COR-L47 (cell line): ENCODE data around the gene NT5C1B.

Experiments
- DNase-seq: peaks from one replicate; lab custom pipeline; 2025; lab: John Stamatoyannopoulos, UW

Gene NT5C1B

DNA sequence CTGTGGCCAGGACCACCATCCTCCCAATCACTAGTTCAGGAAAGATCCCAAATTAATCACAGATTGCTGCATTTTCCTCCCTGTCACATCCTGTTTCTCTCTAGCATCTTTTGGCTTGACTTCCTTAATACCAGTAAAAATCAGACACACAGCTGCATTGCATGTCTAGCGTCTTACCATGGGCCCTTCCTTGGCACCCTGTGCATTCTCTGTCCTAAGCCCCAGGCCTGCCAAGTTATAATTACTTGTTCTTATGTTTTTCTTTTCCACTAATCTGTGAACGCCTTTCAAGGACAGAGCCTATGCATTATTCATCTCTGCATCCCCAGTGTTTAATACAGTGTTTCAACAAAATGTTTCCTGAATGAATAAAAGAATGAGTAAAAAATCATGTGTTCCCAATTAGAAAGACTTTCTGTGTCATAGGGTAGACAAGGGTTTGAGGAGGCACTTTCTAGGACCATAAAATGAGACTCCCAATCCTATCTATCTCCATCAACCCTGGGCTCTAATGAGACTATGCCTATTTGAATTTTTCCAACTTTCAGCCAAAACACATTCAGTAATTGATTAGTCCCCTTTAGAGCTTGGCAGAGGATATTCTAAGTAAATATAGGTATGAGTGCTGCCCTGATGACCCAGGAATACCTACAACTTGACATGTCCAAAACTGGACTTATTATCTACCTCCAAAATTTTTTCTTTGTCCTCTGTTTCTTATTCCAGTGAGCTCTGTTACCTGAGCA lies 10.3 kb upstream of the NT5C1B start:
- DNase-seq = no peak

DNA sequence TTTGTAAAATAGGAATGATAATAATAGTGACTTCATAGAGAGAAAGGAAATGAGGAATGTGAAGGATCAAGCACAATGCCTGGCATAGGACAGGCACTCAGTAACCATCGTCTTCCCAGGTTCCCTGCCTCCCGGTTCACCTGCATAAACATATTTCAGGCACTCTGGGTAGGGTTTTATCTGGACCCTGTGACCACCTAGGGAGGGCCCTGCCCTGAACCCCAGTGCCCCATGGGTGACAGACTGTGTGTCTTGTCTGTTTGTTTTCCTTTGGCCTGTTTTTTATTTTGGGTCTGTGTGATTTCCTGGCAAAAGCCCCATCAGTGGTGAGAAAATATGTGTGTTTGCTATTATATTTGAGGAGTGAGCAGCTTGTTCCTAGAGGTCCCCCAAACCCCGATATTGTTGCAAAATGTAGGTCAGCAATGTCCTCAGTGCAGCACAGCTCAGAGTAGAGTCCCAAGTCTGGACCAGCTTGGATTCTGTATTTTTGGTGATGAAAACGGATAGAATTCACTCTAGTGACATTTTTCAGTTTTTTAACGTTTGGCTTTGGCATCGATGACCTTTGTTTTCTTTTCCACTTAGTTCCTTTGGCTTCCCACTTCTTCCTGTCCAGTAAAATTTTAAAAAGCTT lies 9.6 kb upstream of the NT5C1B start:
- no peak for DNase-seq

DNA sequence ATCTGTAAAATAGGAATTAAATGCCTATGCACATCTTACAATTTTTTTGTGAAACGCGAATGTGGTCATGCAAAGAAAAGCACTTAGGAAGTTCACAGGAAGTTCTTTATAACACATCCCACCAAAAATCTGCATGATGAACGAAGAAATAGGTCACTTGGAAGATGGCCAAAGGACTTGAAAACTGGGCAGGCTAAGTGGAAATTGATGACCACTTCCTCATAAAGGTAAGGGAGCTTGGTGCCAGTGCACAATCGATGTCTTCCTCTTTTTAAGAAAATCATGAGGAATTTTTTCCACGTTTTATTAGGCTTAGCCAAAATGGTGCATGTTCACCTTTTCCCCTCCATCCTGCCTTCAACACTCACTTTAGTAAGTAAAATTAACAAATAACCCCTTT lies 8.2 kb upstream of the NT5C1B start:
- DNase-seq = no peak

DNA sequence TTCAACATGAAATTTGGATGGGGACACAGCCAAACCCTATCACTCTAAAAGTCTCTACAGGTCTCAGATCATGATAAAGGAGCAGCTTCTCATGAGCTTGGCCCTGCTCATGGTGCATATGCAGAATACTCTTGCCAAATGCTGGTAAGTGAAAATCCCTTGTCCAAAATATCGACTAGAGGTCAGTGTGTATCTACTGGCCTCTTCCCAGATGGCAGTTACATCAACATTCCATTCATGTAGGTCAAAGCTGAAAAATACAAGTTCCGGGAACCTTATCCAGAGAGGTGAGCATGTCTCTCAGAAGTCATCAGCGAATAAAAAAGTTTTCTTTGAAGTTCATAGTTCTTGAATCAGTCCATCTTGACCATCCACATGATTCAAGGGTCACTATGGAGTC lies 7.6 kb upstream of the NT5C1B start:
- no peak for DNase-seq

DNA sequence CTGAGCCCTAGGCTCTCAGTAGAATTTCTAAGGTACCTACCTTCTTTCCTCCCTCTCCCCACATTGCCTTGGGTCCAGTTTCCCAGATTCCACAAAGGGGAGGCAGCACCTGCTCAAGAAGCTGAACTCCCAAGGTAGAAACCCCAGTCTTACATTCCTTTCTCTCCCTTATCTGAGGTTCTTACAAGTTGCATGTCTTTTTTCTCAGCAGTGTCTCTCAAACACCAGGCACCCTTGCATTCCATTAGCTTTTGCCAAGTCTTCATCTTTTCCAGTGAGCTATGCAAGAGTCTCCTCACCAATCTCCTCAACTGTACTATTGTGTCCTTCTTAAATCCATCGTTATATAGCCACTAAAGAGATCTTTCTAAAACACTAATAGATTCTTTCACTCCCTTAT lies 4.1 kb upstream of the NT5C1B start:
- DNase-seq = no peak

DNA sequence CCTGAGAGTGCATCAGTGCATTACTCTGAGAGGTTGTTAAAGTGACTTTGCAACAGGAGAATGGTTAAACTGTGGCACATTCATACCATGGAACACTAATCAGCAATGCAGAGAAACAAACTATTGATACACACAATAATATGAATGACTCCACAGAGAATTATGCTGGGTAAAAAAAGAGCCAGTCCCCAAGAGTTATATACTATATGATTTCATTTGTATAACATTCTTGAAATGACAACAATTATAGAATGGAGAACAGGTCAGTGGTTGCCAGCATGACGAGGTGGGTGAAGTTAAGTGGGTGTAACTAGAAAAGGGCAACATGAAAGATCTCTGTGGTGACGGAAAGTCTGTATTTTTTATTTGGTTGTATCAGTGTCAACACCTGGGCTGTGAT lies 3.0 kb upstream of the NT5C1B start:
- no peak for DNase-seq

DNA sequence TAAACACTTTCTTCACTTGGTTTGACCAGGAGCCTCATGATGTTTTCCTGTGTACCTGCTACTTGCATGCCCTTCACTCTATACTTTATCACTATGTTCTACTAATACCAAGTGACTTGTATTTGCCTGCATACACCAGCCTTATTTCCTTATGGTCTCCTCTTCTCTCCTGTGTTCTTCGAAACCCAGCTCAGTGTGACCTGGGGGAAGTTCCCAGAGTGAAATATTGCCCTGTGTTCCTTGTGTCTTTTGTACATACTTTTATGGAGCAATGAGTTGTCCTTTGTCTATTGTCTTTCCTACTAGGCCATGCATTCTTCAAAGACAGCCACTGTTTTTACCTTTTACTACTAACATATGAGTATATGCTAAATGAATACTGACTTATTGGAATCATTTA lies 567 bp downstream of the NT5C1B start:
- DNase-seq = no peak

DNA sequence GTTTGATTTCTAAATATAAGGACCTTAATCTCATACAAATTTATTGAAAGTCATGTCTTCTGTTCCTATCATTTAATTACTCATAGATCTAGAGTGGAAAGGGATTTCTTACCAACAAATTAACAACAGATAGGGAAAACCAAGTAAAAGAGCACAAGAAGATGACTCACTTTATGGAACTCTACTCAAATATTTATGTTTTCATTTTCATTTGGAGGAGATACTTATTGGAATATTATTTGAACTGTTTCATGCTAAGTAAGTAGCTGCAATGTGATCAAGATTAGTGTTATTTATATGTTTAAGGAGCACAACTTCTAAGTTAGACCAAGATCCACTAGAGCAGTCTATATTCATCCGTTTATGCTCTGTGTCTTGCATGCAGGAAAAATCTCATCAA lies 1.3 kb downstream of the NT5C1B start:
- DNase-seq = no peak

DNA sequence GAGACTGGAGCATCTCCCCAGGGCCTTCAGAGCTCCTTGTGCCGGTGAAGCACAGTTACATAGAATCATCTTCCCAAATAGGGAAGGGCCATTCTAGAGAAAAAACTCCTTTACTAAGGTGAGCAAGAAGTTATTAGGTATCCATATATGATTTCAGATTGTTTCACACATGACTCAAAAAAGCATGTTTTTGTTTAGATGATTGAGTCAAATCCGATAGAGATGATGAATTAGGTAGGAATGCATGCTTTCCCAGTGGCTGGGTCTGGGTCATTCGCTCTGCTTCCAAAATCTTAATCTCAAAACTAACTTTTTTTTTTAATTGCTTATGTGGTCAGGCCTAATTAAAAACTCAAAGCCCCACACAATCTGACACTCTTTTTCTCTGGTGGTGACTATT lies 3.8 kb downstream of the NT5C1B start:
- DNase-seq = no peak

DNA sequence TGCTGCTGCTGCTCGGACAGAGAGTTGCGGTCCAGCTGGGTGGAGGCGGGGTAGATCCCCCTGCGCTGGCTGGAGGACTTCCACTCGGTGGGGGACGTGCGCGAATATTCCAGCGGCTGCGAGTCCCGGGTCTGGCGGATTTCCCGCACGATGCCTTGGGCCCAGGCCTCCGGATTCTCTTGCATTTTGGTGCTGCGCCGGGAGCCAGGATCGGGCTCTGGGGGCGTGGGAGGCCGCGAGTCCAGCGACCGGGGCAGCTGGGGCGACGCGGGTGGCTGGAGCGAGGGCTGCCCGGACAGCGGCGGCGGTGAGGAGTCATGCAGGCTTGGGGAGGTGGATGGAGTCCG lies 4.8 kb downstream of the NT5C1B start:
- no peak for DNase-seq

DNA sequence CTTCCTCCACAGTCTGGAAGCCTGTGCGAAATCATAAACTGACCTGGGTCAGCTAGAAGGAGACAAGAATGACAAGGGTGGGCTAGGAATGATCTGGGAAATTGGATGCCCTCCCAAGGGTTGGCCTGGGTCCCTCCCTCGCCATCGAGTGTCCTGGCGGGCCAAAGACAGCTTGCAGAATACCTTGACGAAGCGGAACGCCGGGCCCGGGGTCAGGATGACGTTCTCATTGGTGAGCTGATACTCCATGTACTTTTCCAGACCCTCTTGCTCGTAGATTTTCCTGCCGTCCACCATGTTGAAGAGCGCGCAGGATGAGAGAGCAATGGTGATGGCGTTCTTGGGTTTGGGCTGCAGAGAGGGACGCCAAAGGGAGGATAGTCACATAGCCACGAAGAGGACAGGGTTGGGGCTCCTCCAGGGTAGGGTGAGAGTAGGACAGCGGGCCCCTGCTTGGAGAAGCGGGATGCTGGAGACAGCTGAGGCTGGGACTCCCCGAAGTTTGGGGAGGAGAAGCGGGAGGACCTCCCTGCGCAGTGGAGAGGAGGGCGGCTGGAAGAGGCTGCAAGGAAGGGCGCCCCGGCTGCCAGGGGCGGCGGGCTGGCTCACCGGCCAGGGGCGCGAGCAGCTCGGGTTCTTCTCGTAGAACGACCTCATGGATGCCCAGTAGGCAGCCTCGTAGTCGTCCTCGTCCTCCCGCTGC lies 5.3 kb downstream of the NT5C1B start:
- no peak for DNase-seq

DNA sequence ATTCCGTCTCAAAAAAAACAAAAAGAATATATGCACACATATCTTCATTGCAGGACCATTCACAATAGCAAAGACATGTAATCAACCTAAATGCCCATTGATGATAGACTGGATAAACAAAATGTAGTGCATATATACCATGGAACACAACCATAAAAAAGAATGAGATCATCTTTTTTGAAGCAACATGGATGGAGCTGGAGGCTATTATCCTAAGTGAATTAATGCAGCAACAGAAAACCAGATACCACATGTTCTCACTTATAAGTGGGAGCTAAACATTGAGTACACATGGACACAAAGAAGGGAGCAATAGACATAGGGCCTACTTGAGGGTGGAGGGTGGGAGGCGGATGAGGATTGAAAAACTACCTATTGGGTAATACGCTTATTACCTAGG lies 8.8 kb downstream of the NT5C1B start:
- DNase-seq = no peak

DNA sequence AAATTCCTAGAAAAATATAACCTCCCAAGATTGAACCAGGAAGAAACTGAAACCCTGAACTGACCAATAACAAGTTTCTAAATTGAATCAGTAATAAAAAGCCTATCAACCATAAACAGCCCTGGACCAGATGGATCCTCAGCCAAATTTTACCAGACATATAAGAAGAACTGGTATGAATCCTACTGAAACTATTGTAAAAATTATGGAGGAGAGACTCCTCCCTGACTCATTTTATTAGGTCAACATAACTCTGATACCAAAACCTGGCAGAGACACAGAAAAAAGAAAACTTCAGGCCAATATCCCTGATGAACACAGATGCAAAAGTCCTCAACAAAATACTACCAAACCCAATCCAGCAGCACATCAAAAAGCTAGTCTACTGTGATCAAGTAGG lies 11.3 kb downstream of the NT5C1B start:
- no peak for DNase-seq

DNA sequence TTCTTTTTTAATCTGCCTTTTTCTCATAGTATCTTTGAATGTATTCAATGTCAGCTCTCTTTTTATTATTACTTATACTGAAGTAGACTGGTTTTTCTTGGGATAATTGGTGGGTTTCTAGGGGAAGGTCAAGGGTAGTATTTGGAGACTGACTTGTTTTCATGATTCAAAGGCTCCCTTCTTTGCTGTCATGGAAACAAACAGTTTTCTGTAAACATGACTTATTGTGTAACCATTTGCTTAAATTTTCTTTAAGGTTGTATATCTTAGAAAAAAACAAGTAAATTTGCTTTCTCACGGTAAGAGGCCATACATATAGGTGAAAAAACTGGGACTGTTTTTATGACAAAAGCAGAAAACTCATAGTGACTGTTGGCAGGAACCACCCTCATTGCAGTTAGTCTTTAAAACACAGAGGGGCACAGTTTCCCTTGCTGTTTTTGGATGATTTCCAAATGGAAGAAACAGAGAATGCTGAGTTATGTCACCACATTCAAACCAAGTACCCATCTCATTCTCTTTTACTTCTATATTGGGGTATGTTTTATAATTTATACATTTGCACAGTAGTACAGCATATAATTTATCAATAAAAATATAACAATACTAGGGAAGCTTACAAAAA lies 23.1 kb downstream of the NT5C1B start:
- no peak for DNase-seq

DNA sequence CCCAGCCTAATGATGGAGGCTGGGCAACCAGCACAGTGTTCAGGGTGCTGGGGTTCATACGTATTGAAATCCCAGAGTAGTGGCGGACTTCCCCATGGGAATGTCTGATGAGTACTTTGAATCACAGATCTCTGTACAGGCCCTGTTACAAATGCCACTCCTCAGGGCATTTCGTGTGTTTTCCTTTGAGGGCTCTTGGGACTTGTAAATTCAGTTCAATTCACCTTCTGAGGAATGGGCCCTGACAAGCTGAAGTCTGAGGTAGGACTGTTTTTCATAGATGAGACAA lies 28.6 kb downstream of the NT5C1B start:
- DNase-seq = no peak

DNA sequence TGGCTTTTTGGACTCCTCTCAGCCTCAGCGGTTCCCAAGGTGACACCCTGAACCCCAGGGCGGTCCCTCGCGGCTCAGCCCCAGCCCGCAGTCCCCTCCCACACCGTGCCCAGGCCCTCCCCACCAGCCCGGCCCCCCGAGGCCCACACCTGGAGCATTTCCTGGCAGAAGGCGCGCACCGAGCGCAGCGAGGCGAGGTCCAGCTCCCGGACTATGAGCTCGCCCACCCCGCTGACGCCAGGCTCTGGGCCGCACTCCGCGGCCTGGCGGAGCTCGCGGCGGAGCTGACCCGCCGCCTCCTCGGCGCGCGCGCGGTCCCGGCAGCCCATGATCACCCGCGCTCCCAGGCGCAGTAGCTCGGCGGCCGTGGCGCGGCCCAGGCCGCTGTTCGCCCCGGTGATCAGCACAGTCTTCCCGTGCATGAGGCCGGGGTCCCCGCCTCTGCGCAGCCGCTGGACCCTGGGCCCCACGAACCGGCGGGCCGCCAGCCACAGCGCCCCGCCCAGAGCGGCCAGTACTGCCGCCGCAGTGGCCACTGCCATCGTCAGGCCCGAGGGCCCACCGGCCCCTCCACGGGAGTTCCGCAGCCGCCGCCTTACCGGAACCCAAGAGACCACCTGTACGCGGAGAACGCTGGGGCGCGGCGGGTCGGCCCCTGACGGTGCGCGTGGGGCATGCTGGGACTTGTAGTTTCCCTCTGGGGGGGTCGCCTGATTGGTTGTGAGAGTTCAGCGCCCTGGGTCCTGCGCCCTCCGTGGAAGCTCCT lies 29.2 kb downstream of the NT5C1B start, which contains the start of gene RDH14:
RDH14 (minus strand) TSS at position 623 of the 766 bp plus-strand sequence; CDS start at position 542, 81 bp downstream.
- DNase-seq = peak; percentile 91

DNA sequence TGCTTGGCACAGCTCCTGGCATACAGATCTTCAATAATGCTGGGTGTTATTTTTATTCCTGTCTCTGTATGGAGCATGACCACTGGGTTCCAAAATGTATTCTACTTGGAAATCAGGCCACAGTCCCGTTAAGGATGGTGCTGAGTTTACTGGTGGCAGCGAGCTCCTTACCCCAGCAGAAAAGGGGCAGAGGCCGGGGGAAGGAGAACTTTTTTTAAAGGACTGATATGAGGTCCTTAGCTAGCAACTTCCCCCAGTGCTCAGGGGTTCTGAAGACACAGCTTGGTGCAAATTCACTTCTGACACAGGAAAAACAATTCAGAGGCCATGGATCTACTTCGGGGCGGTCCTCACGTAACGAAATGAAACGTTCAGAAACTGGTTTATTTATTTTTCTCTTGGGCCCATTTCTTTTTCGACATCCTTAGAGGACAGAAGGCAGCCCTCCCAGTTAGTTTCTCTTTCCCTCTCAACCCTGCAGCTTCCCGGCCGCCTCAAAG lies 29.8 kb downstream of the NT5C1B start:
- DNase-seq = no peak

DNA sequence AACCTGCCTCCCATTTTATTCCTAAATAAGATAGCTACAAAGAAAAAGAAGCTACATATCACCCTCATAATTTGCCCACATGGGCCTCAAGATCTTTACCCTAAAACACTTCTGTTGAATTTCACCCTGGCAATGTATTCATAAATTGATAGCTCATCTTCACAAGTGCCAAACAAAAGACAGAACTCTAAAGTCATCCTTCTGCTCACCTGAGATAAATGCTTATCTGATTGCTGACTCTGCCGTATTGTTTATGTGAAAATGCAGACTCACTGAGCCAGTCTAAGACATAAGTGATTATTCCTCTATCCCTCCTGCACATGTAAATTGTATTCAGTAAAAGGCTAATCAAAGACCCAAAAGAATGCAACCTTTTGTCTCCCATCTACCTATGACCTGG lies 30.9 kb downstream of the NT5C1B start:
- DNase-seq = no peak

DNA sequence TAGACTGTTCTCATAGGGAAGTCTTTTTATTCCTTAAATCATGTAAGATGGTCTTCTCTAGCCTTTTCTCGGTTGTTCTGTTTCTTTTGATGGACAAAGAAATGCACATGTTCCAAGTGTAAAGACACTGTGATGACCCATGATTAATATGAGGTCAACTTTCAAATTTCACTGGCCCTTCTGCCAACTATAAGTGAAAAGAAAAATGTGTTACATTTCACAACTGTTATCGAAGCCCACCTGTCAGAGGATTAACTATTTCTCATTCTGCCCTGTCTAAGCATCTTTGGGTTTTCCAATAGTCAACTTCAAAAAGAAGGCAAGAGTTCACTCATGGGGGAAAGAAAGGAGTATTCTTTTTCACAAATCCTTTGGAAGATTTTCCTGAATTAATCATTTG lies 32.2 kb downstream of the NT5C1B start:
- no peak for DNase-seq

DNA sequence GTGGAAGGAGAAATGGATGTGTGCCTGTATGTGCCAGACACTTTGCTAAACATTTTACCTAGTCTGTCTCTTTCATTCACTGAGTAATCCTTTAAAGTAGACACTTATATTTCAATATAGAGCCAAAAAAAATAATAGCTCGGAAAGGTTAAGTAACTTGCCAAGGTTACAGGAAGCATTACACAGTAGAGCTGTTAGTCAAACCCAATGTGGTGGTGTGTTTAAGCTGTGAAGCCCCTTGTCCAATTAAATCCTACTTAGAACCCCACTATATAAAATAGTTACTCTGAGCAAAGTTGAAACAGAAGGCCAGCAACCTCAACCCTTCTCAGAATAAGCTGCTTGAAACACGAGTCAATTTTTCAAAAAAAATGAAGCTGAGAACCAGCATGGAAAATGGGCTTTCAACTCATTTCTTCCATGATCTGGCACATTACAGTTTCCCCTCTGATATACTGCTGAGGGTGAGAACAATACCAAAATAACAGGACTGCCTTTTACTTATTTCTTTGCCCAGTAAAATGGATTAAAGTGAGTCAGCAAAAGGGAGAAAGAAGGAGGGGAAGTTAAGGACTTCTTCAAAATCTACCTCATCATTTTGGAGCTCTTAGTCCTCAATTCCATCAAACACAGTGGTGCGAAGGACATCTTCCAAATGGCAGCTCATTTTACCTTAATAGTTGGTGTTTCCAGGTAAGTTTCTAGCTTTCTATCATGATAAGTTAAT lies 36.9 kb downstream of the NT5C1B start:
- DNase-seq = no peak

DNA sequence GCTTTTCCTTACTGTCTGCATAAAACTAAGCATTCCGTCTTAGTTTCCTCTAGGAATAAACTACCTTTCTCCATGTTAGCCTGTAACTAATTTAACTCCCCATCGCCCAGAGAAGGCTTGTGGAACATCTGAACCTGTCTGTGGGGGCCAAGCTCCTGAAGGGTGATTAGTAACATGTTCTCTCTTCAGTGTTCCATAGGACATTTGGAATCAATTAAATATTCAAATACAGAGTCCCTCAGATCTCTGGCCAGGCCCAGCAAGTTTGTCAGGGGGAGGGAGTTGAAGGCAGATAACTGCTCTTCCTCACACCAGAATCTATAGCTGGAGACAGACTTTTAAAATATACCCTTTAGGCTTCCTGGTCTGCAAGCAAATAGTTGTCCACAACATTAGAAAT lies 37.7 kb downstream of the NT5C1B start:
- DNase-seq = no peak

DNA sequence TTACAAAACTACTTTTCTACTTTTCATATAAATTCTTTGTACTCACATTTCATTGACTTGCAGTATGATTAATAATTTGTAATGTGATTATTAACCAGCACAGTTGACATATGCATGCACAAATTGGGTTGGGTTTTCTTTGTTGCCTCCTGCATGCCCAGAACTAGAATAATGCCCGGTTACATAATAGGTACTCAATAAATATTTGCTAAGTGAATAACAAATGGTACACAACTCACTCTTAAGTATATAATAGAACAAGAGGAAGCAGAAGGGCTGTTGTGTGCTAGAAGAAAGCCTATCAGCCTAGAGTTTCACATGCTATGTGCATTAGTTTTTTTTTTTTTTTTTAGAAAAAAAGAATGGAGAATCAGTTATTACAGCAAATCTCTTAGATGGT lies 38.2 kb downstream of the NT5C1B start:
- no peak for DNase-seq
